GM19463 (cell line): ENCODE results near the gene KIAA0825.
A peak's percentile ranks its signal among the peaks of the same experiment; 100 is the strongest.

Experiments used
- ATAC-seq: cut with Tn5 transposase; IDR thresholded peaks from one replicate; pipeline ENCODE4 v1.9.1; 2021; ENCODE audit warnings: mild to moderate bottlenecking, moderate library complexity; ENCODE audit not compliant: unreplicated experiment

KIAA0825 gene

GRCh38 chr5:94457788-94458187 is 160.6 kb downstream of the KIAA0825 start:
- peak; percentile 50 for ATAC-seq

GRCh38 chr5:94445726-94446125 is 172.7 kb downstream of the KIAA0825 start:
- no peak for ATAC-seq

- ATAC-seq: no peak
These were observed 175.4 kb downstream of the KIAA0825 start for GRCh38 chr5:94442991-94443390.

- ATAC-seq: no peak
These were observed 176.3 kb downstream of the KIAA0825 start for GRCh38 chr5:94442076-94442475.

GRCh38 chr5:94440015-94440414 is 178.4 kb downstream of the KIAA0825 start:
- no peak for ATAC-seq

- no peak for ATAC-seq
These were observed 184.8 kb downstream of the KIAA0825 start for GRCh38 chr5:94433397-94434163.

- ATAC-seq: no peak
These were observed 185.9 kb downstream of the KIAA0825 start for GRCh38 chr5:94432499-94432898.

- no peak for ATAC-seq
These were observed 186.7 kb downstream of the KIAA0825 start for GRCh38 chr5:94431696-94432095.

- no peak for ATAC-seq
These were observed 188.8 kb downstream of the KIAA0825 start for GRCh38 chr5:94429566-94429965.

GRCh38 chr5:94425396-94425795 is 193.0 kb downstream of the KIAA0825 start:
- ATAC-seq: no peak

- no peak for ATAC-seq
These were observed 195.0 kb downstream of the KIAA0825 start for GRCh38 chr5:94423411-94423810.

- no peak for ATAC-seq
These were observed 195.6 kb downstream of the KIAA0825 start for GRCh38 chr5:94422812-94423211.

GRCh38 chr5:94420885-94421284 is 197.5 kb downstream of the KIAA0825 start:
- ATAC-seq: no peak

- no peak for ATAC-seq
These were observed 202.6 kb downstream of the KIAA0825 start for GRCh38 chr5:94415798-94416197.

- ATAC-seq: no peak
These were observed 209.0 kb downstream of the KIAA0825 start for GRCh38 chr5:94409440-94409839.

GRCh38 chr5:94407023-94407422 is 211.4 kb downstream of the KIAA0825 start:
- no peak for ATAC-seq

- ATAC-seq: no peak
These were observed 214.9 kb downstream of the KIAA0825 start for GRCh38 chr5:94403483-94403882.

- ATAC-seq: no peak
These were observed 216.3 kb downstream of the KIAA0825 start for GRCh38 chr5:94402096-94402495.

GRCh38 chr5:94397508-94397907 is 220.9 kb downstream of the KIAA0825 start:
- no peak for ATAC-seq

- no peak for ATAC-seq
These were observed 221.7 kb downstream of the KIAA0825 start for GRCh38 chr5:94396687-94397086.

GRCh38 chr5:94395468-94395867 is 222.9 kb downstream of the KIAA0825 start:
- no peak for ATAC-seq

- no peak for ATAC-seq
These were observed 226.4 kb downstream of the KIAA0825 start for GRCh38 chr5:94391996-94392395.

GRCh38 chr5:94389515-94389899 is 228.9 kb downstream of the KIAA0825 start:
- ATAC-seq: peak; percentile 62
